Nephron progenitor cell (in vitro differentiated cells): ENCODE measurements around the gene TMED10.

ENCODE experiments used
- DNase-seq: peaks from one replicate; pipeline ENCODE4 v3.0.0; 2021
- H3K27ac Mint-ChIP-seq: 2 replicates; pipeline ENCODE4 v1.8.0; 2021; ENCODE audit warnings: mild to moderate bottlenecking, moderate library complexity, mixed read lengths
- H3K27me3 Mint-ChIP-seq: 2 replicates; pipeline ENCODE4 v1.8.0; 2021; ENCODE audit warnings: mild to moderate bottlenecking, low read depth, mixed read lengths; ENCODE audit not compliant: poor library complexity
- H3K36me3 Mint-ChIP-seq: 2 replicates; pipeline ENCODE4 v1.8.0; 2021; ENCODE audit warnings: low read depth, mixed read lengths
- H3K4me1 Mint-ChIP-seq: 2 replicates; pipeline ENCODE4 v1.8.0; 2021; ENCODE audit warnings: mixed read lengths
- H3K4me3 Mint-ChIP-seq: 2 replicates; pipeline ENCODE4 v1.8.0; 2021; ENCODE audit warnings: mild to moderate bottlenecking, moderate library complexity, mixed read lengths
- H3K9me3 Mint-ChIP-seq: 2 replicates; pipeline ENCODE4 v1.8.0; 2021; ENCODE audit warnings: mild to moderate bottlenecking, moderate library complexity, mixed read lengths
- TF ChIP-seq, protein P1 (sequence below): fragments of 200-600 bp; sonication (generic); IDR thresholded peaks from 2 replicates; pipeline ENCODE4 v1.5.0; 2021; ENCODE audit warnings: antibody characterized with exemption

The TMED10 gene

DNA sequence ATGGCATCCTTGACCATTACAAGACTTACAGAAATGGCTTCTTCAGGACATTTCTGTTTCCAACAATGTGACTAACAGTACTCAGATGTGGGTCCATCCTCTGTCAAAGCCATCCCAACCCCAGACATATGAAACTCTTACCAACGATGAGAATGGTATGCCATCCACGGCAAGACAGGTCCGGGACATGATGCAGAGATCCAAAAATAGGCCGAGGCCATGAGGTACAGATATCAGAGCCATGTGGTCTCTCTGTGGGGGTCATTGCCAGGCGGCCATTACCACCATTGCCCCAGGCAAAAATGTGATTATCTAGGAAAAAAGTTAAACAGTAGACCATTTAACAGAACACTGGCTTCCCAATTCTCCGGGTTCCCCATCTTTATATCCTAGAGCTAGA lies 79.5 kb downstream of the TMED10 start:
- TF ChIP-seq, protein P1, sequence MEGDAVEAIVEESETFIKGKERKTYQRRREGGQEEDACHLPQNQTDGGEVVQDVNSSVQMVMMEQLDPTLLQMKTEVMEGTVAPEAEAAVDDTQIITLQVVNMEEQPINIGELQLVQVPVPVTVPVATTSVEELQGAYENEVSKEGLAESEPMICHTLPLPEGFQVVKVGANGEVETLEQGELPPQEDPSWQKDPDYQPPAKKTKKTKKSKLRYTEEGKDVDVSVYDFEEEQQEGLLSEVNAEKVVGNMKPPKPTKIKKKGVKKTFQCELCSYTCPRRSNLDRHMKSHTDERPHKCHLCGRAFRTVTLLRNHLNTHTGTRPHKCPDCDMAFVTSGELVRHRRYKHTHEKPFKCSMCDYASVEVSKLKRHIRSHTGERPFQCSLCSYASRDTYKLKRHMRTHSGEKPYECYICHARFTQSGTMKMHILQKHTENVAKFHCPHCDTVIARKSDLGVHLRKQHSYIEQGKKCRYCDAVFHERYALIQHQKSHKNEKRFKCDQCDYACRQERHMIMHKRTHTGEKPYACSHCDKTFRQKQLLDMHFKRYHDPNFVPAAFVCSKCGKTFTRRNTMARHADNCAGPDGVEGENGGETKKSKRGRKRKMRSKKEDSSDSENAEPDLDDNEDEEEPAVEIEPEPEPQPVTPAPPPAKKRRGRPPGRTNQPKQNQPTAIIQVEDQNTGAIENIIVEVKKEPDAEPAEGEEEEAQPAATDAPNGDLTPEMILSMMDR, result no peak
- Mint-ChIP-seq H3K4me3 (no peak overlapping the region), H3K27ac (no peak overlapping the region), H3K4me1 (no peaks in the 10 kb centered on the region), H3K27me3 (no peaks in the 10 kb centered on the region), H3K36me3 (peaks cover 75% of the 10 kb centered on the region), H3K9me3 (no peaks in the 10 kb centered on the region)
- no peak for DNase-seq

DNA sequence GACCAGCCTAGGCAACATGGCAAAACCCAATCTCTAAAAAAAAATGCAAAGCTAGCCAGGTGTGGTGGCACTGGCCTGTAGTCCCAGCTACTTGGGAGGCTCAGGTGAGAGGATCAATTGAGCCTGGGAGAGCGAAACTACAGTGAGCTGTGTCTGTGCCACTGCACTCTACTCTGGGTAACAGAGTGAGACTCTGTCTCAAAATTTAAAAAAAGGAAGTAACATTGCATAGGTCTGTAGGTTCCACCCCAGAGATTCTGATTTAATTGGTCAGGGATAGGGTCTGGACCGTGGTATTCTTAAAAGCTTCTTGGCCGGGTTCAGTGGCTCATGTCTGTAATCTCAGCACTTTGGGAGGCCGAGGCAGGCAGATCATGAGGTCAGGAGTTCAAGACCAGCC lies 80.7 kb downstream of the TMED10 start:
- TF ChIP-seq, protein P1, result no peak
- Mint-ChIP-seq H3K4me1 (no peaks in the 10 kb centered on the region), H3K27ac (no peak overlapping the region), H3K9me3 (no peaks in the 10 kb centered on the region), H3K36me3 (peaks cover 74% of the 10 kb centered on the region), H3K27me3 (no peaks in the 10 kb centered on the region), H3K4me3 (no peak overlapping the region)
- DNase-seq, result no peak

DNA sequence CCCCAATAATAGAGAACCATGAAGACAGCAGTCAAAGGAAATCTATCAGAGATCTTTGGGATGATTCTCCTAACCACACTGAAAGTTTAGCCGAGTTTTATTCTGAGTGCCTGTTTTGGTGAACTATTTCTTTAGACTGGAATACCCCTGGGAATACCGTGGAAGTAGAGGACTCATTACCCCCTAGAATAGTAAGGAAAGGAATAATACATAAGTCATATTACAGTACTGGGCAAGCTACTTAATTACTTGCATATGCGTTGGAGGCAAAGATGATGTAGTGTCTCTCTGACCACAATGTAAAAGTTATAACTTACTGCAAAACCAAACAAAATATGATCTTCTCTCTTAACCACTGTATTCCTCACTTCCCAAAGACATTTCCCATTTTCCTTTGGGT lies 81.5 kb downstream of the TMED10 start:
- H3K27ac Mint-ChIP-seq, result no peak overlapping the region
- no peaks in the 10 kb centered on the region for H3K9me3 Mint-ChIP-seq
- no peaks in the 10 kb centered on the region for H3K27me3 Mint-ChIP-seq
- H3K36me3 Mint-ChIP-seq, result peaks cover 75% of the 10 kb centered on the region
- TF ChIP-seq, protein P1, result no peak
- no peak overlapping the region for H3K4me3 Mint-ChIP-seq
- no peak for DNase-seq
- no peaks in the 10 kb centered on the region for H3K4me1 Mint-ChIP-seq

DNA sequence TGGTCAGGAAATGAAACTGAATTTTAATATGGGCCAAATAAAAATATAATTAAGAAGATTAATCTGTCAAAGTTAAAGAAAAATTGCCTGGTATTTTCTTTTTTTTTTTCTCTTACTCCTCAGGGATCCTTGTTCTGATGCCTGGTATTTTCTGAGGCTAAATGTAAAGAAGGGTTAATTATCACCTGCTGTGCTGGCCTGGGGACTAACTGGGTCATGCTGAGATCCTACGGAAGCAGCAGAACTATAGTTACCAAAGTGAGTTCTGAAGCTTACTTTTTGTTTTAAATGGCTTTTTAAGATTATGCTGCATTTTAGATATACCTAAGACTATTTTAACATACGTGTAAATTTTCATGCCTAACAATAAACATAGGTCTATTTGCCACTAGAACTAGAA lies 83.7 kb downstream of the TMED10 start:
- TF ChIP-seq, protein P1, result no peak
- no peak for DNase-seq
- Mint-ChIP-seq H3K36me3 (peaks cover 66% of the 10 kb centered on the region), H3K4me3 (no peak overlapping the region), H3K9me3 (no peaks in the 10 kb centered on the region), H3K27ac (peak overlapping the region; percentile 64), H3K27me3 (no peaks in the 10 kb centered on the region), H3K4me1 (no peaks in the 10 kb centered on the region)

DNA sequence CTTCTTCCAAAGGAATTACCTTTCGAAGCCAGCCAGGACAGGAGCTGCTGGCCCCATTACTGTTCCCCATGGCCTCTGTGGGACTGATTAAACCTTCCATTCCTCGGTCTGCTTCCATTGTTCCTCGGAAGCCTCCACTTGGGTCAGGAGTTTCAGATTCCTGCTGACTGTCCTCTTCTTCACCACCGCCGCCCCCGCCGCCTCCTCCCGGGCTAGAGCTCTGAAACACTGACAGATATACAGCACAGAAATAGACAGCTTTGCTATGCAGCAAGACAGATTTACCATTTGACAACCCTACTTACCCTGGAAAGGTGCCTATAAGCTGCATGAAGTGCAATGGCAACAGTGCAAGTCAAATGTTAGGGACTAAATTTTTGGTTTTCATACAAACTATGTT lies 85.2 kb downstream of the TMED10 start:
- Mint-ChIP-seq H3K27ac (no peak overlapping the region), H3K4me1 (no peaks in the 10 kb centered on the region), H3K9me3 (no peaks in the 10 kb centered on the region), H3K27me3 (no peaks in the 10 kb centered on the region), H3K36me3 (peaks cover 69% of the 10 kb centered on the region), H3K4me3 (no peak overlapping the region)
- TF ChIP-seq, protein P1, result no peak
- no peak for DNase-seq

DNA sequence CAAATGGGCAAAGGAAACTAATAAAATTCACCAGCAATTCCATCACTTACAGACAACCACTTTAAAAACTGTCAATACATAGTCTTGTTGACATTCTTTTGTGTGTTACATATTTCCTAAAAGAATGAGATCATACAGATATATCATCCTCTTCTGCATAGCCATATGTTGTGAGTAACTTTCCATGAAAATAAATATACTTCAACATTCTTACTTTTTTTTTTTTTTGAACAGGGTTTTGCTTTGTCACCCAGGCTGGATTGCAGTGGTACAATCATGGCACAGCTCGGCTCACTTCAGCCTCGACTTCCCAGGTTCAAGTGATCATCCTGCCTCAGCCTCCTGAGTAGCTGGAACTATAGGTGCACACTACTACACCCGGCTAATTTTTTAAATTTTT lies 86.1 kb downstream of the TMED10 start:
- no peak overlapping the region for H3K4me3 Mint-ChIP-seq
- no peaks in the 10 kb centered on the region for H3K4me1 Mint-ChIP-seq

More for the DNA sequence above, 86.1 kb downstream of the TMED10 start:
- H3K9me3 Mint-ChIP-seq, result no peaks in the 10 kb centered on the region
- TF ChIP-seq, protein P1, result no peak
- peaks cover 71% of the 10 kb centered on the region for H3K36me3 Mint-ChIP-seq
- no peaks in the 10 kb centered on the region for H3K27me3 Mint-ChIP-seq
- H3K27ac Mint-ChIP-seq, result no peak overlapping the region
- DNase-seq, result no peak
